Uterus (tissue), 2 donors: ENCODE measurements around the gene AUTS2.

Source experiments
- CTCF ChIP-seq, 4 experiments: fragments of 200-600 bp in 2 of 4; fragments of 450-650 bp in 2 of 4; sonication (generic) in 2 of 4; IDR thresholded peaks; one replicate each; pipeline ENCODE4 v1.5.1; 2016 to 2019; ENCODE audit warnings: antibody characterized with exemption in 4 of 4, mild to moderate bottlenecking in 2 of 4, moderate library complexity in 1 of 4
- POLR2A ChIP-seq, 2 donors: fragments of 450-650 bp; IDR thresholded peaks; one replicate each; pipeline ENCODE4 v1.6.1; 2016; ENCODE audit warnings: antibody characterized with exemption in 2 of 2, mild to moderate bottlenecking in 1 of 2, moderate library complexity in 1 of 2

GRCh38 chr7:70657571-70657970 lies 1059.3 kb downstream of the AUTS2 start:
- no peak for TF ChIP-seq CTCF (IDR thresholded peaks at IDR 0.05)
- no peak for TF ChIP-seq POLR2A (IDR thresholded peaks at IDR 0.05)
